Vagina (tissue), 2 donors: ENCODE data around the gene ELMO1.

Experiments
- CTCF ChIP-seq, 3 experiments: fragments of 450-650 bp in 2 of 3; fragments of 200-600 bp in 1 of 3; sonication (generic) in 1 of 3; IDR thresholded peaks; one replicate each; pipeline ENCODE4 v1.5.1; 2017 to 2019; ENCODE audit warnings: antibody characterized with exemption in 3 of 3, mild to moderate bottlenecking in 2 of 3, moderate library complexity in 2 of 3
- POLR2A ChIP-seq, 2 donors: fragments of 450-650 bp; IDR thresholded peaks; one replicate each; pipeline ENCODE4 v1.6.1; 2017; ENCODE audit warnings: antibody characterized with exemption in 2 of 2, mild to moderate bottlenecking in 2 of 2, moderate library complexity in 2 of 2

DNA sequence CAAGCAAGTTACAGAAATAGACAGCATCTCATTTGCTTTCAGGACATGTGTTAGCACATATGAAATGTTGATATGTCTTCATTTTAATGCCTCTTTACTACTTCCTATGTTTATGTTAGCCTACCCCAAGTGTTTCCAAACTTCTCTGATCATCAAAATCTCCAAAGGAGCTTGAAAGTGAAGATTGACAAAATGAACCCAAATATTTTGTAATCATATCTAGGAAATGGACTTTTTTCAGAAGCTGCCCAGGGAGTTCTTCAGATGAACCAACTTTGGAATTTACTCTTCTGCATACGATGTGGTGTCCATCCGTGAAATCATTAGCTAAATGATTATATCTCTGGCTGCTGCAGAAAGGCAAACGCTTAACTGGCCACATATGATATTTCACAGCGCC is 623.2 kb downstream of the ELMO1 start:
- TF ChIP-seq POLR2A (IDR thresholded peaks at IDR 0.05), result no peak
- TF ChIP-seq CTCF (IDR thresholded peaks at IDR 0.05), result no peak
